SH-SY5Y (cell line): ENCODE results near the gene MEAK7.

ENCODE experiments used
- GATA2 ChIP-seq: IDR thresholded peaks from 2 replicates; pipeline ENCODE4 v1.6.1; 2011; ENCODE audit warnings: mild to moderate bottlenecking, low read depth, low read length
- GATA3 ChIP-seq: IDR thresholded peaks from 2 replicates; pipeline ENCODE4 v1.6.1; 2011; ENCODE audit warnings: low read depth, mild to moderate bottlenecking, low read length, moderate library complexity

DNA sequence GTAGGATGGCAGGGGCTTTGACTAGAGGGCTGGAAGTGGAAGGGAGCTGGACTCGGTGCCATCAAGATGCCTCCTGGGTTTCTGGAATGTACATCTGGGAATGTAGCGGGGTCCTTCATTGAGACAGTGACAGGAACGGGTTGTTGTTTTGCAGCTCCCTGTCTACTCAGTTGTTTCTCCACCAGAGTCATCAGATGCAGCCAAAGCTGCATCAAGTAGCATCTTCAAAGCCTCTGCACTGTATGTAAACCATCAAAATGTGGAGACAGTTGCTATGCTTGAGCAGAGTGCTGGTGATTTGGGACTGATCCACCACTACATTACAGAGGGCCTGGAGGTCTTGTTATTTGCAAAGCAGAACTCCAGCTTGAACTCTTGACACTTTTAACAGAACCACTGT, 25.1 kb upstream of the MEAK7 start:
- no peak for TF ChIP-seq GATA3
- TF ChIP-seq GATA2 = no peak
